ENCODE measurements around the gene WDR88. TPM values are rescaled to one million over a fixed set of nuclear protein-coding genes. Genes with fewer than 3 reads are reported as not detected.

The WDR88 gene
- total and polyA plus RNA-seq, 2 of the 8 experiments (the other 6 are each of a cell fraction or from before 2014, with no cell fraction given), result not detected

- peak; percentile 62; the same call in 1 of the 2 replicates for TF ChIP-seq USF2 (IDR thresholded peaks at IDR 0.05; ENCODE audit: low read length)
Observed at GRCh38 chr19:33132425-33132824, 511 bp downstream of the WDR88 start (continued).

Measured in H1 (cell line).